ENCODE data around the gene MDP1.

Gene MDP1

DNA sequence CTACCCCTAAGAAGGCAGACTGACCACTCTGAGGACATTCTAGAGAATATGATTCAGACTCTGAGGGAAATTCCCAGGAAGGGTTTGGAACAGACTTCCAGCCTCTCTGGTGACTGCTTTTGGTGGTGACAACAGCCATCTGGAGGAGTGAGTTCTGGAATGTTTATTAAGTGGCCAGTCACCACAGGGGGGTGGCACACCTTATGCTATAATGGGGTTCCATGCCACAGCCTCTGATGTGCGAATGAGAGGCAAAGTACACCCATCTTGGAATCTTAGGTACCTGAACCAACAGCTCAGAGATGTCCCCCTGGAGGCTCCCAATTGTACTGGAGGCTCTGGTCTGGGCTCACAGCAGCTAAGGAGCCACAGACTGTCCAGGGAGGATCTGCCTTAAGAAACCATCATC, 36.0 kb upstream of the MDP1 start:
- in situ Hi-C loops (cut with MboI; ENCODE audit: low sequenced_read_pairs), result no loop called here

DNA sequence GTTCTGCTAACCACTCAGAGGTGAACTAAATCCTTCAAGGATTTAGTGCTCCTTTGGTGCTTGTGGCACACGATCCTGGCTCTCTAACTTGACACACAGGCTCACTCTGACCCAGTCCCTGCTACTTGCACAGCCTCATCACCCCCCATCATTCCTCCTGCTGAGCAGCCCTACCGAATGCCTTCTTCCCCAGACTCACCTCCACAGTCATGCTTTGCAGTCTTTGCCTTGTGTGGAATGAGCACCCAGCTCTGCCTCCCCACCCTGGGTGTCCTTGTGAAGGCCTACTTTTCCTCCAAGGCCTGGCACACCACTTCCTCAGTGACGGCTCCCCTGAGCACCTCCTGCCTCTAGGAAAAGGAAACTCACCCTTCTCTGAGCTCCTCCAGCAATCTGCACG, 34.5 kb upstream of the MDP1 start:
- in situ Hi-C loops (cut with MboI; ENCODE audit: low sequenced_read_pairs), result no loop called here

DNA sequence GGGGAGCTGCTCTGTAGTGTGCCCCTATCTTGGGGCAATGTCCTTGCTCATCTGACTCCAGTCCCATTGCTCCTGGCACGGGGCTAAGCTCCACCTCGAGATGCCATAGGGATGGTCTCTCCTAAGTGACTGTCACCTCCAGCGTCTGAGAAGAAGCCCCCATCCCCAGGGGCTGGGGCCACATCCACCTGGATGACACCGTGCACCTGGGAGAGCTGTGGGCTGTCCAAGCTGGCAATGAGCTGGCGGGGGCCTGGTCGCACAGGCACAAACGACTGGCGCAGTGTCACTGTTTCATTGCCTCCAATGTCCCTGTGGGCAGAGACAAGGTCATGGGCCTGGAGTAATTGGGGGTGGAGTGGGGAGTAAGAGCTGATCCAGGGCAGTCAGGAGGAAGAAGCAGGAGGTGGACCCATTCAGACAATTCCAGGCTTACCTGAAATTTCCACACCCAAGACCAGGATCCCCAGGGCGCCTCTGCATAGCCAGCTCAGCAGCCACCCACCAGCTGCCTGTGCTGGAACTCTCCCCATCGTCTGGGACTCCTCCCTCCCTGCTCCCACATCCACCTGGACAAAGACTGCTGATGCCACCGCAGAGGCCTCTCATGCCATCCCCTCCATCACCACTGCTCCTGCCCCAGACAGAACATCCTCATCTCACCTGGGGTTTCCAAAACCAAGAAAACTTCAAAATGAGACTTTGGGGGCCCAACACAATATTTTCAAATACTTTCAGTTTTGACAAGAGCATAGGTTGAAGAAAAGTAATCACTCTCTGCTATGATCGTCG, 33.6 kb upstream of the MDP1 start:
- in situ Hi-C loops (cut with MboI; ENCODE audit: low sequenced_read_pairs), result loop anchor here (5.0 kb wide), 1 partner anchor 43 kb away; no protein-coding TSS in a partner anchor

DNA sequence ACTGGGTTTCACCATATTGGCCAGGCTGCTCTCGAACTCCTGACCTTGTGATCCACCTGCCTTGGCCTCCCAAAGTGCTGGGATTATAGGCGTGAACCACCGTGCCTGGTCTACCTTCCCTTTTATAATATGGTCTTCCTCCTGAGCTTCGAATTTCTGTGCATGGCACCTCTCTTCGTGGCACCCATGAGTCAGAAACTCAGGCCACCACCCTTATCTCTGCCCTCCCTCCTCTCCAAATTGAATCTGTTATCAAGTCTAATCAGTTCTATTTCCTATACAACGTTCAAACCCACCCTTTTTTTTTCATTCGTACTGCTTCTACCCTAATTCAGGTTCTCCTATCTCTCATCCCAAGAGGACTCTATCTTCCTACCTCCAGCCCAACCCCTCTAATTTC, 31.6 kb upstream of the MDP1 start:
- in situ Hi-C loops (cut with MboI; ENCODE audit: low sequenced_read_pairs), result loop anchor here (5.0 kb wide), 1 partner anchor 45 kb away; no protein-coding TSS in a partner anchor

DNA sequence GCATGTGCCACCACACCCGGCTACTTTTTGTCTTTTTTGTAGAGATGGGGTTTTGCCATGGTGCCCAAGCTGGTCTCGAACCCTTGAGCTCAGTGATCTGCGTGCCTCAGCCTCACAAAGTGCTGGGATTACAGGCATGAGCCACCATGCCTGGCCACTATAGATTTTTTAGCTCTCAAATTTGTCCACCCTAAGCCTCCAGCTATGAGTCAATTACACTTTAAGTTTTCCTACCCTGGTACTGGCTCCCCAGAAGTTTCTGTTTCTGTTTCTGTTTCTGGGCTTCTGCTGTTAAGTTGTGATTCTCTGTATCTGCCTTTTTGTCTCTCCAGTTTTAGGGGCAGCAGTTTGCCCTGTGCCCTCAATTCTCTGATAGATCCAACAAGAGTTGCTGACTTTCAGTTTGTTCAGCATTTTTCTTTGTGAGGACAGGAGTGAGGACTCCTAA, 30.9 kb upstream of the MDP1 start:
- in situ Hi-C loops (cut with MboI; ENCODE audit: low sequenced_read_pairs), result loop anchor here (5.0 kb wide), 1 partner anchor 46 kb away; no protein-coding TSS in a partner anchor

DNA sequence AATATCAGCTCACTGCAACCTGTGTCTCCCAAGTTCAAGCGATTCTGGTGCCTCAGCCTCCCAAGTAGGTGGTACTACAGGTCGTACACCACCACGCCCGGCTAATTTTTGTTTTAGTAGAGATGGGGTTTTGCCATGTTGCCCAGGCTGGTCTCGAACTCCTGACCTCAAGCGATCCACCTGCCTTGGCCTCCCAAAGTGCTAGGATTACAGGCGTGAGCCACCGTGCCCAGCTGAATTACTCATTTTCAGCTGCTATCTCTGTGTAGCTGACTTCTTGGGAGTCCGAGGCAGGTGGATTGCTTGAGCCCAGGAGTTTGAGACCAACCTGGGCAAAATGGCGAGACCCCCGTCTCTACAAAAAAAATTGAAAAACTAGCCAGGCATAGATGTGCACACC, 29.5 kb upstream of the MDP1 start:
- in situ Hi-C loops (cut with MboI; ENCODE audit: low sequenced_read_pairs), result loop anchor here (5.0 kb wide), 1 partner anchor 47 kb away; no protein-coding TSS in a partner anchor

DNA sequence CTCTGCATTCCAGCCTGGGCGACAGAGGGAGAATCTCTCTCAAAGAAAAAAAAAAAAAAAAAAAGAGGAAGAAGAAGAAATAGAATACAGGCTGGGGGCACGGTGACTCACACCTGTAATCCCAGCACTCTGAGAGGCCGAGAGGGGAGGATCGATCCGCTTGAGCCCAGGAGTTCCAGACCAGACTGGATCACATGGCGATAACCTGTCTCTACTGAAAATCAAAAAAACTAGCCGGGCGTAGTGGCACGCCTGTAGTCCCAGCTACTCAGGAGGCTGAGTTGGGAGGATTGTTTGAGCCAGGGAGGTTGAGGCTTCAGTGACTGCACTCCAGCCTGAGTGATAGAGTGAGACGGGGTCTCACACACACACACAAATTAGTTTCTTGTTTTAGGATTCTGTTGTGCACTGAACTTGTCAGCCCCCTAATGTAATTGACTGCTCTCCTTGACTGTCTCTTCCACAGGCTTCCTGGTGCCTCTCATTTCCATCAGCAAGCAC, 27.5 kb upstream of the MDP1 start:
- in situ Hi-C loops (cut with MboI; ENCODE audit: low sequenced_read_pairs), result no loop called here

DNA sequence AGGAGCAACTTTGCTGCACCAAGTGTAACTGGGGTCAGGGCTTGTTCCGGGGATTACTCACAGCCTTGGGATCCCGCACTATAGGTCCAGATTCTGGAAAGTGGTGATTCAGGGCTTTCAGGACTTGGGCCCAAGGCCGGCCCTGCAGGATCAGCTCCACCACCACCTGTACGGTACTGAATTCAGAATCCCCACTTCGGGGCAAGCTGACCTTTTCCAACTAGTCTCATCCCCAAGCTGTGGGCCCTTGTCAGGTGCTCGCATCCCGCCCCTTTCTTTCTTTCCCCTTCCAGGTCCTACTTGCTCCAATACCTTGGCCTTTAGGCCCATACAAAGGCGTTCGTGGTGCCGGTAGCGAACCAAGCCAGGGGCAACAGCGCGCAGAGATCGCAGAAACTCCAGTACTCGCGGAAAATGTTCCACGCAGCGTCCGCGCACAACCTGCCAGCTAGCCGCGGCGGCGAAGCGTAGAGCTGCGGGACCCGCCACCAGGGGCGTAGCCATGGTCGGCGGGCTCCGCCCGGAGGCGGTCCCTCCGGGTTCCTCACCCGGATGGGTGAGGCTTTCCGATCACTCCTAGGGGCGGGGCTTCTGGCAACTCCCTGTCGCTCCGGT, 26.1 kb upstream of the MDP1 start:
- in situ Hi-C loops (cut with MboI; ENCODE audit: low sequenced_read_pairs), result no loop called here

DNA sequence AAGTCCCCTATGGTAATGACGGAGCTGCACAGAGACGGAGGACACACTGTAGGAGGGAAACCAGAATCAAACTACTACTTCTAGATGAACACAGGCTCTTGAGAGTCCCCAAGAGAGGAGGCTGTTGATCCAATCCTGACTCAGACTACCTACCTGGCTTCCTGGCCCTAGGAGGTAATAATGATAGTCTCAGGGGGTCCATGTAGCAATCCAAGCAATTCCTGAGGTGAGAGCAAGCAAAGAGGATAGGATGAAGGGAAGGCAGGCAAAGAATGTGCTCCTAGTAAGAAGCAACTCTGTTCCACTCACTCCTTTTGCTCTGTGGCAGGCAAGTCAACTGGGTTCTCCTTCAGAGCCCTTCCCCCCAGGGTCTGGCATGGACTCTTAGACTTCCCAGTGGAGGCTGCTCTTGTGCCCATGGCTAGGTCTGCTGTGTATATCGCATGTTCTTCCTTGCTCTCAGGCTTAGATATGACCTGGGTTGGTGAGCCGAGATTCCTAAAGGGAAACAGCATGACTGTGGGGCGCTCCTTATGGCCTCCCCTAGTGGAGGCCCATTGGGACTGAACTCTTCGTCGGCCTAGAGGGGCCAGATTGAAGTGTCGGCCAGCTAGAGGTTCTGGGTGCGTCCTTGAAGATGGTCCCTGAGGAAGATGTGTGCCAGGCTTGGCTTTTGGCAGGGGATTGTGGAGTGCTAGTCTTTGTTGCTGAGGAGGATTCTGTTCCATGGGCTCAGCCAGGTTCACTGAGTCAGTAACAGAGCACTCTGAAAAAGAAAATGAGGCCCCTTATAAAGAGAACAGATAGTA, 24.4 kb upstream of the MDP1 start:
- in situ Hi-C loops (cut with MboI; ENCODE audit: low sequenced_read_pairs), result no loop called here

DNA sequence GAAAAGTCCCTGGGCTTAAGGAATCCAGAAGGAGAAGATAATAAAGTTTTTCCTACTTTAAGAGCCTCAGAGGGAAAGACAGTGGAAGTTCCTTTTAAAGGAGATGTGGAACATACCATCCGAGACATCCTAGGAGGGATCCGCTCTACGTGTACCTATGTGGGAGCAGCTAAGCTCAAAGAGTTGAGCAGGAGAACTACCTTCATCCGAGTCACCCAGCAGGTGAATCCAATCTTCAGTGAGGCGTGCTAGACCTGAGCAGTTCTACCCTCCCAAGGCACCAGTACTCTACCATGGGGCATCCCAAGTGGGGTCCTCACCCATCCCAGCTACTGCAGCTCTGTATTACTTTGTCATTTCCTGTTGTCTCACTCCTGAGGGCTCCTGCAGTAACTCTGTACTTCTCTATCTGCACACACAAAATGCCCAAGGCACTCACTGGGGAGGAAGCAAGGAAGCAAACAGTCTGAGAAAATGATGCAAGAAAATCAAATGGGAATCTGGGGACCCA, 22.7 kb upstream of the MDP1 start:
- in situ Hi-C loops (cut with MboI; ENCODE audit: low sequenced_read_pairs), result no loop called here

DNA sequence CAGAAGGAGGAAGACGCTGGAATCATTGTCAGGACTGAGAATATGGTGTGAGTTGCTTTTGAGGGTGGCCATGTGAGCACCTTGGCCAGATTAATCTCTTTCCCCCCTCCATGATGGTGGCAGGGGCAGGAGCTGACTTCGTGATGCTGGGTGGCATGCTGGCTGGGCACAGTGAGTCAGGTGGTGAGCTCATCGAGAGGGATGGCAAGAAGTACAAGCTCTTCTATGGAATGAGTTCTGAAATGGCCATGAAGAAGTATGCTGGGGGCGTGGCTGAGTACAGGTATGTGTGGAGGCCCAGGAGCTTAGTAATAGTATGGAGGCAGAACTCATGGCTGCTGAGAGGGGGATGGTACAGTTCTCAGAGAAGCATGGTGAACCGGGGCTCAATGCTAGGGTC, 22.3 kb upstream of the MDP1 start:
- in situ Hi-C loops (cut with MboI; ENCODE audit: low sequenced_read_pairs), result no loop called here

DNA sequence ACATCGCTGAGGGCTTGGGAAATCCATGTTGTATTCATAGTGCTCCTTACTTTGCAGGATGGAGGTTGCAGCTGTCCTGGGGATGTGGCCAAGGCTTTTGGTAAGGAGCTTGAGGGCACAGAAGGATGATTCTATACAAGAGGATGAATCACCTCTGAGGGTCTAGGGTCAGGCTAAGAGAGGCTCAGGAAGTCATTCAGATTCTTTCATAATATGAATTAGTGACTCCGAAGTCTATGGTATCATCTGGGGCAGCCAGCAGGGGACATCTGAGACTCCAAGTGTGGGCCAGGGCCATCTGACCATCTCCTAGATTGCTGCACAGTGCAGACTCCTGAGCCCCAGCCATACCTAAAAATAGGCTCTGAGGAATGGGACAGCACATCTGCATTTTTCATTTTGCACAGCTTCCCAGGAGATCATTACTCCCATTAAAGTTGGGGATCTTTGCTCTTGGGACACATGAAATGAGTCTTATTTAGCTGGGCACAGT, 21.6 kb upstream of the MDP1 start:
- in situ Hi-C loops (cut with MboI; ENCODE audit: low sequenced_read_pairs), result no loop called here

DNA sequence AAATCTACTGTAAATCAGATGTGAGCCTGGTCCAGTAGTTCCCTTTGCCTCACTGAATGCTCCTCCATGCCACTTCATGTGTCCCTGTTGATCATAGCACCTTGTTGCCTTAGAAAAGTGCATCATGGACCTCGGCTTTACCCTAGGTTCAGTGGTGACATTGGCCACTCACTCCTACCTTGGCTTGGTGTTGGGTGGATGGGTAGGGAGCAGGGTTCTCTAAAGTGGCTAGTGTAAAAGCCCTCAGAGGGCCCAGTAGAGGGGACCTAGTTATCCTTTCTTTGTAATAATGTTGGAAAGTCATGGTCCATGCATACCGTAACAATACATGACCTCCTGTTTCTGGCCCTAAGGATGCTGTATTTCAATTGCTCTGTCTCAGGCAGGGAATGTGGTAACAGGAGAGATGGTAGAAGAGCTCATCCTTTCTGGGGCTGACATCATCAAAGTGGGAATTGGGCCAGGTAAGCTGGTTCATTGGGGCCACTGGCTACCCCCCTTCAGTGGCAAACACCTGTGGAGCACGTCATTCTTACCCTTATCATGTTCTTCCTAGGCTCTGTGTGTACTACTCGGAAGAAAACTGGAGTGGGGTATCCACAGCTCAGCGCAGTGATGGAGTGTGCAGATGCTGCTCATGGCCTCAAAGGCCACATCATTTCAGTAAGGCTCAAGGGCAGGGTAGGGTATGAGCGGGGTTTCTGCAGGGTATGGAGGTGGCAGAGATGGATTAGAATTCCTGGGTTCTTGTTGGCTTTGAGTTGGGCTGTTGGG, 21.0 kb upstream of the MDP1 start:
- in situ Hi-C loops (cut with MboI; ENCODE audit: low sequenced_read_pairs), result no loop called here

DNA sequence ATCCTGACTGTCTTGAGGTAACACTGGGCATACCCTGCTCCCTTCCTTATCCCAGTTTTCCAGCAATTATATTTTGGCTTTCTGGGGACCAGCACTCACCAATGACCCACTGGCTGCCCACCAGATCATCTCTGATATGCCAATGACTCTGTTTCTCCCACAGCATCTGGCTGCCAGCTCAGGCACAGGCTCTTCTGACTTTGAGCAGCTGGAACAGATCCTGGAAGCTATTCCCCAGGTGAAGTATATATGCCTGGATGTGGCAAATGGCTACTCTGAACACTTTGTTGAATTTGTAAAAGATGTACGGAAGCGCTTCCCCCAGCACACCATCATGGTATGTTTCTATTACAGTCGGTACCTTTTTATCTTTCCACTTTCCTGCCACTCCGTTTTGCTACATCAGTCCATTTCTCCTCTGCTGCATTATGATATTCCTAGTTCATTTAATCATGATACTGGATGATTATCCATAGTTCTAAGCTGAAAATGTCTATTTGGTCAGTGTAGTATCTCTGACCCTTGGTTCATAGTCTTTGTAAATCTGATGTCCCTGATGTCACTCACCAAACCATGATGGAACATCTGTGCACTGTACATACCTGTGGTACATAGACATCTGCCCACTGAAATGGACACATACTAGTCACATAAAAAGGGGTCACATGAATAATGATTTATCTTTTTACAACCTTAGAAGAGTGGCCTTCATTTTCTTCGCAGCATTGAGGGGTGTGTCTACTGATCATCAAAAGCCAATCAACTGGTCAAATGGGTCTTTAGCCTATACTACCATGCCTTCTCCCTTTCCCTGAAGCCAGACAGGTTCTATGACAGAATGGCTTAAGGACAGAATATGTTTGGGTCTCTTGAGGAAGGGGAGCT, 20.2 kb upstream of the MDP1 start:
- in situ Hi-C loops (cut with MboI; ENCODE audit: low sequenced_read_pairs), result no loop called here

DNA sequence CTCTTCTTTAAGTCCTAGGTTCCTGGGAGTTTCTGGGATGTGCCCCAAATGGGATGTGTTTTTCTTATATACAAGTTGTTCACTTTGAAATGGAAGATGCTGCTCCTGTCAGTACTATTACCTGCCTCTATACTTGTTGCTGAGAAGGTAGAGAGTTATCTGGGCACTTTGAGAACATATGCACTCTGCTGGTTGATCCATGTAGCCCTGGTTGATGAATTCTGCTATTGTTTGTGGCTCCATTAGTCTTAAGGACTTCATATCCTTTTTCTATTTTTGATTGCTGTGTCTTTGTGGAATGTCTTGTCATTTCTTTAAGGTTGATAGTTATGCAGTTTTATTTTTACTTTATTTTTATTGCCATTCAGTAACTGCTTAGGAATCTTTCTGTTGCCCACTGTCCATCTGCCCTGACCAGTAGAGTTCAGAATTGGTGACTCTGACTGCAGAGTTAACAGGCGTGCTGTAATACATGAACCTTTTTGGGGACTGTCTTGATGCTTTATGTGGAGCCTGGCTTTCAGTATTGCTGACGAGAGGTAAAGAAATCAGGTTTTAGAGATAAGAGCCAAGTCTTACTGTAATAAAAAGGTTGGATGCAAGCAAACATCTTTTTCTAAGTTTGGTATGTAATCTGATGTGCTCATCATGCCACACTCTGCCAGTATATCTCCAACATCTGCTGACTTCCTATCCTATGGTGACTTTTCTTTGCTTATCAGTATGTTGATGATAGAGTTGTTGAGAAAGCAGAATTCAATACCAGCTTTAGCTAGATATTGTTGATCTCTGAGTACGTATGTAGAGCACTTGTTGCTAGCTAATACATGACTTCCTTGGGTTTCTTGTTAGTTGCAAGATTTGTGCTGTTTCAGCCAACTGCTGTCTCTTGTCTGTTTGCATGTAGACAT, 18.5 kb upstream of the MDP1 start:
- in situ Hi-C loops (cut with MboI; ENCODE audit: low sequenced_read_pairs), result no loop called here

DNA sequence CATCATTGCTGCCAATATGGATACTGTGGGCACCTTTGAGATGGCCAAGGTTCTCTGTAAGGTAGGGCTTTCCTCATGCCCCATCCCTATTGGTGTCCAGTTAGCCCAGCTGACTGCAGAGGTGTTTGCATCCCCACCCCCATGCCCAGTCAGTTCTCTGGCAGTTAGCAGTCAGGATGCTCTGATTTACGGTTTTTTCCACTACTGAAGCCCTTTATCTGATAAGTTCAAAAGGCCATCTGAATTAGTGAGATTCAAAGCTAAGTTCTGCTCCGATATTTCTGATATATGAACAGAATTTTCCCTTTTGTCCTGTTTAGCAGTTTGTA, 17.6 kb upstream of the MDP1 start:
- in situ Hi-C loops (cut with MboI; ENCODE audit: low sequenced_read_pairs), result no loop called here

DNA sequence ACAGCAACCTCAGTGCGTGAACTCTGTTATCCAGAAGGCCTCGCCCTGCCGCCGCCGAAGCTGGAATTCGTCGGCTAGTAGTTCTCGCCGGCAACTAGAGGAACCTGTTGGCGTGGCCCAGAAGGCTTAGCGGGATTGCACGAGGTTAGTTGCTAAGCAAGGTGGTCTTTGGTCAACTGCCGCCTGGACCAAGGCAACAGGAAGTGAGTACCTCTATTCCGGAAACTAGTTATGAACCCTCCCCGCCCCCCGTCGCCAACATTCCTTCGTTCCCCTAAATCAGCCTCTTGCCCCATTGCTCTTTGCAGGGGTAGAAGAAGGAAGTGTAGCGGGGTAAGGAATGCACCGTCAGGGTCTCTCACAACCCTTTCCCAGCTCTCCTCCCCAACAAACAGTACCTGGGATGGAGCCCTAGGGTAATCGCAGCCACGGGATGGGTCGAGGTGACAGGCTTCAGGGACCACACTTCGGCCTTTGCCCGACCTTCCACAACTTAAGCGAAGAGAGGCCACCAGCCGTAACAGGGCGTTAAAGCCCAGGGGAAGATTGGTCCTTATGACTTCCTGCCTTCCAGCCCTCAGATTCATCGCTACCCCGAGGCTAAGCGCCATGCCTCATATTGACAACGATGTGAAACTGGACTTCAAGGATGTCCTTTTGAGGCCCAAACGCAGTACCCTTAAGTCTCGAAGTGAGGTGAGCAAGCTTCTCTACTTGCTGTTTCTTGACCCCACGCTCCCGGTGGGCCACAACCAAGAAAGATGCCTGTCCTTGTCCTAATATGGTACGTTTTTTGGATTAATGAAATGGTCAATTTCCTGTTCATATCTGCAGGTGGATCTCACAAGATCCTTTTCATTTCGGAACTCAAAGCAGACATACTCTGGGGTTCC, 17.0 kb upstream of the MDP1 start, which contains the start of gene GMPR2:
GMPR2 (plus strand) TSS at position 285 of the 893 bp plus-strand sequence; CDS start at position 610, 325 bp downstream.
- in situ Hi-C loops (cut with MboI; ENCODE audit: low sequenced_read_pairs), result no loop called here

All from HL-60/S4 (cell line).